ENCODE data around the gene TNC. TPM values are rescaled to one million over a fixed set of nuclear protein-coding genes. Genes with fewer than 3 reads are reported as not detected.

Gene TNC
- total RNA-seq, 1 experiment from 2014 or later, result 11.4 TPM

- no peak overlapping the region for H3K27ac Mint-ChIP-seq (ENCODE audit: unreplicated experiment)
- H3K36me3 Mint-ChIP-seq (ENCODE audit: insufficient read depth, unreplicated experiment), result no peaks in the 10 kb centered on the region
- no peak overlapping the region for H3K4me3 ChIP-seq (ENCODE audit: low read depth, low read length)
- no peaks in the 10 kb centered on the region for H3K4me1 ChIP-seq
- H3K4me1 Mint-ChIP-seq (ENCODE audit: low read depth, unreplicated experiment), result no peaks in the 10 kb centered on the region
- H3K27me3 ChIP-seq (replicated peaks; ENCODE audit: control insufficient read depth, insufficient read depth, low read length), result no peaks in the 10 kb centered on the region; the same call in 1 of the 2 replicates
- no peaks in the 10 kb centered on the region for H3K9me3 ChIP-seq
- ChIA-PET POLR2A (no interaction called here), CTCF (interaction anchor here (0.6 kb wide), 1 partner anchor 1249 kb away, joined by 3 read pairs; no protein-coding TSS in a partner anchor)
- H3K36me3 ChIP-seq (ENCODE audit: control insufficient read depth, insufficient read depth, low read length), result no peaks in the 10 kb centered on the region
- H3K4me3 Mint-ChIP-seq (ENCODE audit: unreplicated experiment), result peak overlapping the region; percentile 79
- BruUV-seq (replicated peaks), result no TSS peak
- H3K27me3 Mint-ChIP-seq (ENCODE audit: insufficient read depth, unreplicated experiment), result no peaks in the 10 kb centered on the region
- intact Hi-C loops (cut with micrococcal nuclease; ENCODE audit: unreplicated experiment), result no loop called here
- peak; percentile 11 to 56 for DNase-seq
- no peaks in the 10 kb centered on the region for H3K9me3 Mint-ChIP-seq (ENCODE audit: unreplicated experiment)
- TF ChIP-seq CTCF (IDR thresholded peaks at IDR 0.05; ENCODE audit: insufficient read depth in 1 of 2, low read depth in 1 of 2, low read length in 1 of 2, severe bottlenecking in 1 of 2, unreplicated experiment in 1 of 2), result no peak
Observed at GRCh38 chr9:115118879-115119218, 892 bp upstream of the TNC start.

GRCh38 chr9:115116421-115117284 is 1.3 kb downstream of the TNC start:
- no peak for TF ChIP-seq CTCF (IDR thresholded peaks at IDR 0.05; ENCODE audit: insufficient read depth in 1 of 2, low read depth in 1 of 2, low read length in 1 of 2, severe bottlenecking in 1 of 2, unreplicated experiment in 1 of 2)
- intact Hi-C loops (cut with micrococcal nuclease; ENCODE audit: unreplicated experiment), result no loop called here
- Histone ChIP-seq H3K36me3 (ENCODE audit: control insufficient read depth, insufficient read depth, low read length) (no peaks in the 10 kb centered on the region), H3K27me3 (replicated peaks; ENCODE audit: control insufficient read depth, insufficient read depth, low read length) (no peaks in the 10 kb centered on the region; the same call in 1 of the 2 replicates), H3K9me3 (no peaks in the 10 kb centered on the region), H3K4me1 (no peaks in the 10 kb centered on the region), H3K4me3 (ENCODE audit: low read depth, low read length) (no peak overlapping the region)
- no peaks in the 10 kb centered on the region for H3K9me3 Mint-ChIP-seq (ENCODE audit: unreplicated experiment)
- no peak for DNase-seq
- ChIA-PET CTCF (no interaction called here), POLR2A (no interaction called here)
- H3K4me3 Mint-ChIP-seq (ENCODE audit: unreplicated experiment), result peak overlapping the region; percentile 79
- H3K4me1 Mint-ChIP-seq (ENCODE audit: low read depth, unreplicated experiment), result no peaks in the 10 kb centered on the region
- no peak overlapping the region for H3K27ac Mint-ChIP-seq (ENCODE audit: unreplicated experiment)
- H3K36me3 Mint-ChIP-seq (ENCODE audit: insufficient read depth, unreplicated experiment), result no peaks in the 10 kb centered on the region
- no TSS peak for BruUV-seq (replicated peaks)
- no peaks in the 10 kb centered on the region for H3K27me3 Mint-ChIP-seq (ENCODE audit: insufficient read depth, unreplicated experiment)

- no peaks in the 10 kb centered on the region for H3K36me3 Mint-ChIP-seq (ENCODE audit: insufficient read depth, unreplicated experiment)
- H3K4me1 Mint-ChIP-seq (ENCODE audit: low read depth, unreplicated experiment), result no peaks in the 10 kb centered on the region
- H3K36me3 ChIP-seq (ENCODE audit: control insufficient read depth, insufficient read depth, low read length), result no peaks in the 10 kb centered on the region
- DNase-seq, result no peak
- ChIA-PET CTCF (no interaction called here), POLR2A (no interaction called here)
- H3K4me1 ChIP-seq, result no peaks in the 10 kb centered on the region
- intact Hi-C loops (cut with micrococcal nuclease; ENCODE audit: unreplicated experiment), result no loop called here
- H3K27me3 Mint-ChIP-seq (ENCODE audit: insufficient read depth, unreplicated experiment), result no peaks in the 10 kb centered on the region
- no peak overlapping the region for H3K4me3 ChIP-seq (ENCODE audit: low read depth, low read length)
- H3K27me3 ChIP-seq (replicated peaks; ENCODE audit: control insufficient read depth, insufficient read depth, low read length), result no peaks in the 10 kb centered on the region; the same call in 1 of the 2 replicates
- H3K9me3 ChIP-seq, result no peaks in the 10 kb centered on the region
- no TSS peak for BruUV-seq (replicated peaks)
- no peak overlapping the region for H3K4me3 Mint-ChIP-seq (ENCODE audit: unreplicated experiment)
- TF ChIP-seq CTCF (IDR thresholded peaks at IDR 0.05; ENCODE audit: insufficient read depth in 1 of 2, low read depth in 1 of 2, low read length in 1 of 2, severe bottlenecking in 1 of 2, unreplicated experiment in 1 of 2), result no peak
- no peak overlapping the region for H3K27ac Mint-ChIP-seq (ENCODE audit: unreplicated experiment)
- H3K9me3 Mint-ChIP-seq (ENCODE audit: unreplicated experiment), result no peaks in the 10 kb centered on the region
Observed at GRCh38 chr9:115115924-115116323, 2.0 kb downstream of the TNC start.
